Bronchial epithelial cell (primary cell): ENCODE data around the gene ZNF606. TPM values are rescaled to one million over a fixed set of nuclear protein-coding genes. Genes with fewer than 3 reads are reported as not detected.

Experiments used
- DNase-seq: peaks from one replicate; pipeline ENCODE4 v3.0.0-alpha.2; 2010; ENCODE audit warnings: low read depth
- FAIRE-seq: peaks from 2 replicates; lab custom pipeline; 2011; peaks lifted over from hg19 to GRCh38; lab: Jason Lieb, UNC
- H3K27me3 ChIP-seq: 2 replicates; pipeline ENCODE4 v1.5.1; 2011; ENCODE audit warnings: low read length; ENCODE audit not compliant: control insufficient read depth, insufficient read depth
- H3K36me3 ChIP-seq: 2 replicates; pipeline ENCODE4 v1.5.1; 2011; ENCODE audit warnings: low read length; ENCODE audit not compliant: control insufficient read depth, insufficient read depth
- H3K4me3 ChIP-seq: 2 replicates; pipeline ENCODE4 v1.5.1; 2011; ENCODE audit warnings: mild to moderate bottlenecking, low read depth, low read length, control low read depth
- total RNA-seq: library from RNA; depleted of rRNA; stranded (reverse); fragments of >200 nt; gene quantifications from 2 replicates; pipeline ENCODE4 v1.2.1, GENCODE V29; 2014
- TF ChIP-seq, protein P1 (sequence below): IDR thresholded peaks from 2 replicates; pipeline ENCODE4 v1.5.1; 2011; ENCODE audit warnings: mild to moderate bottlenecking, moderate library complexity, low read length, control low read depth, inconsistent platforms; ENCODE audit not compliant: insufficient read depth, severe bottlenecking

Gene ZNF606
- 9.2 and 12.8 TPM in 2 replicates for total RNA-seq

DNA sequence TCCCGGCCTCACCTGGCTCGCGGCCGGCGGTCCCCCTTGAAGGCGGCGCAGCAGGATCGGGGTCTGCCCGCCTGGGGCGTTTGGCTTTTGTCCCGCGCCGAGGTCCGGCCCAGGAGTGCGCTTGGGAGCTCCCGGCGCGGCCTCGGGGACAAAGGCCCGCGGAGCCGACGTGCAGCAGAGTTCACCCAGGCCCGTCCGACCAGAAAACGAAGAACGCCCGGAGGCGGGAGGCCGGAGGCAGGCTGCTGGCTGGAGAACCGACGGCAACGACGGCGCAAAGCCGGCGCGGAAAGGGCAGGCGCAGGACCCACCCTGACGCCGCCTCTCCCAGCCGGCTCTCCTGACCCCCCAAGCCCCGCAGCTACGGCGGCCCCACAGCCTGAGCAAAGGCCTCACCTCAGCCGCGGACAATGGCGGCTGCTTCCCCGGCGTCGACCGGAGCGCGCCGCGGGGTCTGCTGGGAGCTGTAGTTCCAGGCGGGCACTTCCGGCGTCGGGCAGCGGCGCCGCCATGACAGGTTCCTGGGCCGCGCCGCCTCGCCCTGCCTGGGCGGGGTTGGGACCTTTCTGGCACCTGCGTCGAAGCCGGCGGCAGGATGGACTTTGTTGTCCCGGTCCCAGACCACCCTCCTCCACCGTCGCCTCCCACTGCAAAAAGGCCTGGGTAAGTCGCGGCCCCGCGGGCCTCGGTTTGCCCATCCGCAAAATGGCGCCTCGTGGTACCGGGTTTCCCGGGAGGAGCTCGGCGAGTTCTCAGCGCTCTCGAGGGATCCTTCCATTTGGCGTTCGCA, at the start of gene ZNF606:
Gene ZNF606, minus strand, starts transcription at position 437 of the 790 bp plus-strand sequence. CDS start 1,501 bp downstream, outside the sequence.
- FAIRE-seq (no peak), DNase-seq (peak; percentile 62)
- TF ChIP-seq, protein P1, sequence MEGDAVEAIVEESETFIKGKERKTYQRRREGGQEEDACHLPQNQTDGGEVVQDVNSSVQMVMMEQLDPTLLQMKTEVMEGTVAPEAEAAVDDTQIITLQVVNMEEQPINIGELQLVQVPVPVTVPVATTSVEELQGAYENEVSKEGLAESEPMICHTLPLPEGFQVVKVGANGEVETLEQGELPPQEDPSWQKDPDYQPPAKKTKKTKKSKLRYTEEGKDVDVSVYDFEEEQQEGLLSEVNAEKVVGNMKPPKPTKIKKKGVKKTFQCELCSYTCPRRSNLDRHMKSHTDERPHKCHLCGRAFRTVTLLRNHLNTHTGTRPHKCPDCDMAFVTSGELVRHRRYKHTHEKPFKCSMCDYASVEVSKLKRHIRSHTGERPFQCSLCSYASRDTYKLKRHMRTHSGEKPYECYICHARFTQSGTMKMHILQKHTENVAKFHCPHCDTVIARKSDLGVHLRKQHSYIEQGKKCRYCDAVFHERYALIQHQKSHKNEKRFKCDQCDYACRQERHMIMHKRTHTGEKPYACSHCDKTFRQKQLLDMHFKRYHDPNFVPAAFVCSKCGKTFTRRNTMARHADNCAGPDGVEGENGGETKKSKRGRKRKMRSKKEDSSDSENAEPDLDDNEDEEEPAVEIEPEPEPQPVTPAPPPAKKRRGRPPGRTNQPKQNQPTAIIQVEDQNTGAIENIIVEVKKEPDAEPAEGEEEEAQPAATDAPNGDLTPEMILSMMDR, result no peak
- peaks cover 25% of the 10 kb centered on the region for H3K36me3 ChIP-seq
- no peaks in the 10 kb centered on the region for H3K27me3 ChIP-seq
- peak within 1 kb of the TSS; percentile 77 for H3K4me3 ChIP-seq

DNA sequence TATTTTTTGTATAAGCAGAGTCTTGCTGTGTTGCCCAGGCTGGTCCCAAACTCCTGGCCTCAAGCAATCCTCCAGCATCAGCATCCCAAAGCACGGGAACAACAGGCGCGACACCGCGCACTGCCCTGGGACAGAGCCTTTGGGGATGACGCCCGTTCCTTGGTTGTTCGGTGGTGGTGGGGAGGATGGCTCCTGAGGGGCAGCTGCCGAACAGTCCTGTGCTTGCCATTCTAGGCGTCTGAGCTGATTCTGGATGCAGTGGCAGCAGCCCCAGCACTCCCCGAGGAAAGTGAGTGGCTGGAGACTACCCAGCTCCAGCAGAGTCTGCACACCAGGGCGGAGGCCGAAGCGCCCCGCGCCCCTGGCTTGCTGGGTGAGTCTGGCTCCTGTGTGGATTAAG, 49.6 kb upstream of the ZNF606 start:
- TF ChIP-seq, protein P1, result no peak
- Histone ChIP-seq H3K27me3 (no peaks in the 10 kb centered on the region), H3K36me3 (no peaks in the 10 kb centered on the region), H3K4me3 (no peak overlapping the region)
- FAIRE-seq (no peak), DNase-seq (no peak)

DNA sequence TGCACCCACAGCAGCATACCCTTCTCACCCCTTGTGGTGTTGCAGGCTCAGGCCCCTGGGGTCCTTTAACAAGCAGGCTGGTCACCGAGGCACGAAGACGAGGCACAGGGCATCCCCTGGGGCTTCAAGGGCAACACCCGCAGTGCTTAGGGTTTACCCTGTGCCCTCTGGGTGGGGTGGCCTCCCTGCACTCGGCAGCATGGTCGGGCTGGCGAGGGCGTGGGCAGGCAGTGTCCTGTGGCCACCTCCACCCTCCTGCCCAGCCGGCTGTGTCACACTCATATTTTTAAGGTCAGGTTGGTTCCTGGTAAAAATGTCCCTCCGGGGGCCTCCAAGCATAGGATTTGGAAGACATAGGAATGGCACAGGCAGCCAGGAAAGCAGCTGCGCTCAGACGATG, 45.1 kb upstream of the ZNF606 start:
- no peak for FAIRE-seq
- TF ChIP-seq, protein P1, result no peak
- no peaks in the 10 kb centered on the region for H3K36me3 ChIP-seq
- H3K4me3 ChIP-seq, result no peak overlapping the region
- no peaks in the 10 kb centered on the region for H3K27me3 ChIP-seq
- no peak for DNase-seq

DNA sequence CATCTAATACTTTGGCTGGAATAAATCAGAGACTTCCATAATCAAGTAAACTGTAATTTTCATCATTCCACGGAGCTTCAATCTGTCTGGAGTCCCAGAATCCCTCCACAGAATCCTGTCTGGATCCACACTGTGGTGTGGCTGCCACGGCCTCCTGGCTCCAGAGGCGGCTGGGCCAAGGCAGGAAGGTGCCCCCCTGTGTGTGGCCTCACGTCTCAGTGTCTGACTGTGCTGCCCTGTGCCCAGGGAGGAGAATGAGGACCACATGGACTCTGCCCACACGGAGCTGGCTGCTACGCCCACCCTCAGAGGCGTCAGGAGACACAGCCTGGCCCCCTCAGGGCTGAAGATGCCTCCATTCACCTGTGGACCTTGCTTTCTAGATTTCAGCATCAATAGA, 44.2 kb upstream of the ZNF606 start:
- no peak overlapping the region for H3K4me3 ChIP-seq
- TF ChIP-seq, protein P1, result no peak
- no peak for DNase-seq
- FAIRE-seq, result no peak
- H3K27me3 ChIP-seq, result no peaks in the 10 kb centered on the region
- H3K36me3 ChIP-seq, result no peaks in the 10 kb centered on the region

DNA sequence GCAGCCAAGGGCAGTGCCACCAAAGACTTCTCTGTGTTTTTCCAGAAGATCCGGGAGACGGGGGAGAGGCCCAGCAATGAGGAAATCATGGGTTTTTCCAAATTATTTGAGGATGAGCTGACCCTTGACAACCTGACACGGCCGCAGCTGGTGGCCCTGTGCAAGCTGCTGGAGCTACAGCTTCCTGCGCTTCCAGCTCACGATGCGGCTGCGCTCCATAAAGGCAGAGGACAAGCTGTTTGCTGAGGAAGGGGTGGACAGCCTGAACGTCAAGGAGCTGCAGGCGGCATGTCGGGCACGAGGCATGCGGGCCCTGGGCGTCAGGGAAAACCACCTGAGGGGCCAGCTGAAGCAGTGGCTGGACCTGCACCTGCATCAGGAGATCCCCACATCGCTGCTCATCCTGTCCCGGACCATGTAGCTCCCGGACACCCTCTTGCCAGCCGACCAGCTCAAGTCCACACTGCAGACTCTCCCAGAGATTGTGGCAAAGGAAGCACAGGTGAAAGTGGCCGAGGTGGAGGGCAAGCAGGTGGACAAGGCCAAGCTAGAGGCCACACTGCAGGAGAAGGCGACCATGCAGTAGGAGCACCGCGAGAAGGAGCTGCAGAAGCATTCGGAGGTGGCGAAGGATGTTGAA, 42.9 kb upstream of the ZNF606 start:
- Histone ChIP-seq H3K36me3 (no peaks in the 10 kb centered on the region), H3K27me3 (no peaks in the 10 kb centered on the region), H3K4me3 (no peak overlapping the region)
- no peak for FAIRE-seq
- TF ChIP-seq, protein P1, result no peak
- DNase-seq, result no peak
